OCI-LY7 (cell line): Measurements from ENCODE around the gene HELQ. TPM values are rescaled to one million over a fixed set of nuclear protein-coding genes. Genes with fewer than 3 reads are reported as not detected.
"Not testable (repeated sequence)": the region's sequence is repeated elsewhere in the genome, so short reads cannot be mapped to it uniquely, and the experiment has no call there.

Experiments
- BruUV-seq: library from RNA; stranded (reverse); fragments of 400-500 nt; replicated peaks from 2 replicates; lab custom pipeline; 2021; lab: Mats Ljungman, UMichigan
- CTCF ChIA-PET: fragments of 300-600 bp; sonication (Branson Sonifier 250); formaldehyde crosslinking; loops from one replicate; lab custom pipeline; 2022; ENCODE audit warnings: antibody characterized with exemption; ENCODE audit not compliant: unreplicated experiment; lab: Charles Lee
- POLR2A ChIA-PET: fragments of 300-600 bp; sonication (Branson Sonifier 250); formaldehyde crosslinking; loops from one replicate; lab custom pipeline; 2022; ENCODE audit warnings: antibody characterized with exemption; lab: Charles Lee
- DNase-seq: peaks from one replicate; pipeline ENCODE4 v3.0.0-alpha.2; 2015; ENCODE audit warnings: low spot score
- H2AFZ ChIP-seq: fragments of 200-600 bp; sonication (generic), shearing (Covaris generic); 2 replicates; pipeline ENCODE4 v1.6.1; 2014; ENCODE audit warnings: mild to moderate bottlenecking, antibody characterized with exemption, low read length, moderate library complexity
- H3K27ac ChIP-seq: fragments of 200-600 bp; sonication (generic); 2 replicates; pipeline ENCODE4 v1.5.1; 2014; ENCODE audit warnings: mixed run types, low read depth, mild to moderate bottlenecking, moderate library complexity, low read length, inconsistent platforms; ENCODE audit not compliant: poor library complexity, severe bottlenecking
- H3K36me3 ChIP-seq: fragments of 200-600 bp; sonication (generic); 2 replicates; pipeline ENCODE4 v1.6.1; 2014; ENCODE audit warnings: mild to moderate bottlenecking, antibody characterized with exemption, low read length, moderate library complexity, mixed read lengths; ENCODE audit not compliant: insufficient read depth
- H3K4me1 ChIP-seq: fragments of 200-600 bp; sonication (generic); 2 replicates; pipeline ENCODE4 v1.5.1; 2014; ENCODE audit warnings: mild to moderate bottlenecking, low read length; ENCODE audit not compliant: insufficient read depth, poor library complexity, severe bottlenecking
- H3K4me2 ChIP-seq: fragments of 200-600 bp; sonication (generic); 2 replicates; pipeline ENCODE4 v1.6.1; 2014; ENCODE audit warnings: mild to moderate bottlenecking, low read length
- H3K4me3 ChIP-seq: fragments of 200-600 bp; sonication (generic); 2 replicates; pipeline ENCODE4 v1.5.1; 2014; ENCODE audit warnings: mild to moderate bottlenecking, low read depth, low read length; ENCODE audit not compliant: poor library complexity, severe bottlenecking
- H3K79me2 ChIP-seq: fragments of 200-600 bp; sonication (generic); 2 replicates; pipeline ENCODE4 v1.6.1; 2016; ENCODE audit warnings: low read depth, mild to moderate bottlenecking, low read length, moderate library complexity, mixed read lengths; ENCODE audit not compliant: insufficient read depth
- H3K9me2 ChIP-seq: fragments of 200-600 bp; sonication (generic); 2 replicates; pipeline ENCODE4 v1.6.1; 2016; ENCODE audit warnings: mild to moderate bottlenecking, low read length, mixed read lengths; ENCODE audit not compliant: insufficient read depth
- H3K9me3 ChIP-seq: fragments of 200-600 bp; sonication (generic); 2 replicates; pipeline ENCODE4 v1.6.1; 2014; ENCODE audit warnings: mild to moderate bottlenecking, mixed run types, low read length, mixed read lengths
- H4K20me1 ChIP-seq: fragments of 200-600 bp; sonication (generic); 2 replicates; pipeline ENCODE4 v1.6.1; 2014; ENCODE audit warnings: mild to moderate bottlenecking, antibody characterized with exemption, low read length, moderate library complexity, mixed read lengths; ENCODE audit not compliant: insufficient read depth
- EZH2phosphoT487 ChIP-seq: fragments of 200-600 bp; sonication (generic); IDR thresholded peaks from 2 replicates; pipeline ENCODE4 v1.6.1; 2018; ENCODE audit warnings: low read depth, borderline replicate concordance, mild to moderate bottlenecking, mixed run types, antibody characterized with exemption, low read length, moderate library complexity, mixed read lengths
- intact Hi-C: fragments of 100-400 bp; cut with micrococcal nuclease; formaldehyde crosslinking; loops from one replicate; pipeline ENCODE4 v1.10.0; 2022; ENCODE audit not compliant: unreplicated experiment
- total RNA-seq, 2 experiments: library from RNA; depleted of rRNA in 1 of 2; stranded (reverse); fragments of >200 nt in 1 of 2; shearing (Covaris generic) in 1 of 2; gene quantifications; 2 replicates each; pipeline ENCODE4 v1.2.3, GENCODE V29; 2014 to 2022
- TF ChIP-seq, protein P1 (sequence below): fragments of 200-600 bp; sonication (generic); conservative IDR thresholded peaks from 2 replicates; pipeline ENCODE4 v1.5.1; 2014; ENCODE audit warnings: mild to moderate bottlenecking, antibody characterized with exemption, low read length, moderate library complexity, mixed read lengths

HELQ gene
- total RNA-seq, 2 experiments from 2014 or later: 67.1 to 70.4 TPM

- ChIA-PET CTCF (no interaction called here), POLR2A (interaction anchor here (0.6 to 3.3 kb wide), 3 partner anchors 10 to 1844 kb away, joined by 3 to 16 read pairs (median 3); no protein-coding TSS in a partner anchor)
- H3K9me2 ChIP-seq: no peaks in the 10 kb centered on the region
- H3K27ac ChIP-seq: no peak overlapping the region
- H3K4me2 ChIP-seq: no peak overlapping the region
- no peak overlapping the region for H3K4me3 ChIP-seq
- no peaks in the 10 kb centered on the region for H4K20me1 ChIP-seq
- TF ChIP-seq, protein P1, sequence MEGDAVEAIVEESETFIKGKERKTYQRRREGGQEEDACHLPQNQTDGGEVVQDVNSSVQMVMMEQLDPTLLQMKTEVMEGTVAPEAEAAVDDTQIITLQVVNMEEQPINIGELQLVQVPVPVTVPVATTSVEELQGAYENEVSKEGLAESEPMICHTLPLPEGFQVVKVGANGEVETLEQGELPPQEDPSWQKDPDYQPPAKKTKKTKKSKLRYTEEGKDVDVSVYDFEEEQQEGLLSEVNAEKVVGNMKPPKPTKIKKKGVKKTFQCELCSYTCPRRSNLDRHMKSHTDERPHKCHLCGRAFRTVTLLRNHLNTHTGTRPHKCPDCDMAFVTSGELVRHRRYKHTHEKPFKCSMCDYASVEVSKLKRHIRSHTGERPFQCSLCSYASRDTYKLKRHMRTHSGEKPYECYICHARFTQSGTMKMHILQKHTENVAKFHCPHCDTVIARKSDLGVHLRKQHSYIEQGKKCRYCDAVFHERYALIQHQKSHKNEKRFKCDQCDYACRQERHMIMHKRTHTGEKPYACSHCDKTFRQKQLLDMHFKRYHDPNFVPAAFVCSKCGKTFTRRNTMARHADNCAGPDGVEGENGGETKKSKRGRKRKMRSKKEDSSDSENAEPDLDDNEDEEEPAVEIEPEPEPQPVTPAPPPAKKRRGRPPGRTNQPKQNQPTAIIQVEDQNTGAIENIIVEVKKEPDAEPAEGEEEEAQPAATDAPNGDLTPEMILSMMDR: peak; percentile 3; the same call in 1 of the 2 replicates
- no peak for TF ChIP-seq EZH2phosphoT487
- BruUV-seq: no TSS peak
- H3K4me1 ChIP-seq: no peaks in the 10 kb centered on the region
- peaks cover 96% of the 10 kb centered on the region for H3K36me3 ChIP-seq
- H3K9me3 ChIP-seq: no peaks in the 10 kb centered on the region
- peaks cover 5% of the 10 kb centered on the region; the same call in 1 of the 2 replicates for H3K79me2 ChIP-seq
- H2AFZ ChIP-seq: no peak overlapping the region
- no peak for DNase-seq
- intact Hi-C loops: no loop called here
Measured at GRCh38 chr4:83408908-83409307, 46.7 kb downstream of the HELQ start.

GRCh38 chr4:83405844-83406816, 49.5 kb downstream of the HELQ start:
- POLR2A ChIA-PET: interaction anchor here (0.6 to 1.0 kb wide), 5 partner anchors 8 to 98 kb away, joined by 4 to 5 read pairs (median 5); no protein-coding TSS in a partner anchor
- no peak overlapping the region for H3K27ac ChIP-seq
- H3K36me3 ChIP-seq: peaks cover 70% of the 10 kb centered on the region
- H3K79me2 ChIP-seq: peaks cover 5% of the 10 kb centered on the region; the same call in 1 of the 2 replicates
- intact Hi-C loops: no loop called here
- H3K4me3 ChIP-seq: no peak overlapping the region
- no peak overlapping the region for H3K4me2 ChIP-seq
- H3K4me1 ChIP-seq: no peaks in the 10 kb centered on the region
- H3K9me3 ChIP-seq: no peaks in the 10 kb centered on the region
- CTCF ChIA-PET: no interaction called here
- DNase-seq: no peak
- BruUV-seq: no TSS peak
- no peak for TF ChIP-seq EZH2phosphoT487
- TF ChIP-seq, protein P1: no peak
- H4K20me1 ChIP-seq: no peaks in the 10 kb centered on the region
- H3K9me2 ChIP-seq: no peaks in the 10 kb centered on the region
- no peak overlapping the region for H2AFZ ChIP-seq

GRCh38 chr4:83398158-83398557, 57.5 kb downstream of the HELQ start:
- CTCF ChIA-PET, H4K20me1 ChIP-seq, DNase-seq, H3K9me3 ChIP-seq, H2AFZ ChIP-seq, H3K9me2 ChIP-seq, intact Hi-C loops, H3K4me2 ChIP-seq, H3K4me1 ChIP-seq, H3K4me3 ChIP-seq, H3K27ac ChIP-seq, BruUV-seq, H3K79me2 ChIP-seq: not testable (repeated sequence)
- POLR2A ChIA-PET: interaction anchor here (0.5 to 1.5 kb wide), 3 partner anchors 10 to 256 kb away, joined by 4 to 8 read pairs (median 4); no protein-coding TSS in a partner anchor
- H3K36me3 ChIP-seq: peaks cover 20% of the 10 kb centered on the region
